ENCODE measurements around the gene PRKCH. TPM values are rescaled to one million over a fixed set of nuclear protein-coding genes. Genes with fewer than 3 reads are reported as not detected.

Gene PRKCH
- total RNA-seq, 1 experiment from 2014 or later, result 12.4 TPM

- peaks cover 30% of the 10 kb centered on the region for H3K36me3 Mint-ChIP-seq (ENCODE audit: insufficient read depth, unreplicated experiment)
- ChIA-PET CTCF (interaction anchor here (1.3 kb wide), 1 partner anchor 14 kb away, joined by 7 read pairs; no protein-coding TSS in a partner anchor), POLR2A (interaction anchor here (0.7 to 1.3 kb wide), 5 partner anchors 9 to 47 kb away, joined by 3 to 8 read pairs (median 3); no protein-coding TSS in a partner anchor)
- no peaks in the 10 kb centered on the region for H3K9me3 Mint-ChIP-seq (ENCODE audit: unreplicated experiment)
- no TSS peak for BruUV-seq (replicated peaks)
- no peak overlapping the region for H3K4me3 Mint-ChIP-seq (ENCODE audit: unreplicated experiment)
- peaks cover 4% of the 10 kb centered on the region for H3K4me1 Mint-ChIP-seq (ENCODE audit: insufficient read depth, unreplicated experiment)
- intact Hi-C loops (cut with micrococcal nuclease), result no loop called here
- no peaks in the 10 kb centered on the region for H3K27me3 Mint-ChIP-seq (ENCODE audit: insufficient read depth, unreplicated experiment)
- peak; percentile 91 for DNase-seq (ENCODE audit: unreplicated experiment)
- no peak overlapping the region for H3K27ac Mint-ChIP-seq (ENCODE audit: low read depth, unreplicated experiment)
- no peak for TF ChIP-seq CTCF (IDR thresholded peaks at IDR 0.05; ENCODE audit: unreplicated experiment)
Observed at GRCh38 chr14:61489932-61490331, 168.6 kb downstream of the PRKCH start.

GRCh38 chr14:61491224-61491623 lies 169.8 kb downstream of the PRKCH start:
- peaks cover 22% of the 10 kb centered on the region for H3K36me3 Mint-ChIP-seq (ENCODE audit: insufficient read depth, unreplicated experiment)
- TF ChIP-seq CTCF (IDR thresholded peaks at IDR 0.05; ENCODE audit: unreplicated experiment), result no peak
- H3K4me3 Mint-ChIP-seq (ENCODE audit: unreplicated experiment), result no peak overlapping the region
- peaks cover 4% of the 10 kb centered on the region for H3K4me1 Mint-ChIP-seq (ENCODE audit: insufficient read depth, unreplicated experiment)
- no peaks in the 10 kb centered on the region for H3K9me3 Mint-ChIP-seq (ENCODE audit: unreplicated experiment)
- DNase-seq (ENCODE audit: unreplicated experiment), result peak; percentile 53
- intact Hi-C loops (cut with micrococcal nuclease), result no loop called here
- CTCF ChIA-PET, result interaction anchor here (0.6 to 1.3 kb wide), 2 partner anchors 15 to 174 kb away, joined by 3 to 7 read pairs; no protein-coding TSS in a partner anchor
- H3K27ac Mint-ChIP-seq (ENCODE audit: low read depth, unreplicated experiment), result no peak overlapping the region
- POLR2A ChIA-PET, result interaction anchor here (1.0 kb wide), 1 partner anchor 21 kb away, joined by 4 read pairs; no protein-coding TSS in a partner anchor
- H3K27me3 Mint-ChIP-seq (ENCODE audit: insufficient read depth, unreplicated experiment), result no peaks in the 10 kb centered on the region
- no TSS peak for BruUV-seq (replicated peaks)

- POLR2A ChIA-PET, result interaction anchor here (1.0 to 2.6 kb wide), 2 partner anchors 11 to 21 kb away, joined by 4 to 11 read pairs; no protein-coding TSS in a partner anchor
- H3K27ac Mint-ChIP-seq (ENCODE audit: low read depth, unreplicated experiment), result no peak overlapping the region
- no TSS peak for BruUV-seq (replicated peaks)
- peaks cover 22% of the 10 kb centered on the region for H3K36me3 Mint-ChIP-seq (ENCODE audit: insufficient read depth, unreplicated experiment)
- intact Hi-C loops (cut with micrococcal nuclease), result no loop called here
- no peaks in the 10 kb centered on the region for H3K27me3 Mint-ChIP-seq (ENCODE audit: insufficient read depth, unreplicated experiment)
- no peak for DNase-seq (ENCODE audit: unreplicated experiment)
- CTCF ChIA-PET, result interaction anchor here (0.6 to 1.0 kb wide), 2 partner anchors 20 to 177 kb away, joined by 3 read pairs; no protein-coding TSS in a partner anchor
- TF ChIP-seq CTCF (IDR thresholded peaks at IDR 0.05; ENCODE audit: unreplicated experiment), result no peak
- H3K9me3 Mint-ChIP-seq (ENCODE audit: unreplicated experiment), result no peaks in the 10 kb centered on the region
- no peak overlapping the region for H3K4me3 Mint-ChIP-seq (ENCODE audit: unreplicated experiment)
- no peaks in the 10 kb centered on the region for H3K4me1 Mint-ChIP-seq (ENCODE audit: insufficient read depth, unreplicated experiment)
Observed at GRCh38 chr14:61491876-61492434, 170.6 kb downstream of the PRKCH start.

GRCh38 chr14:61492474-61492873 lies 171.1 kb downstream of the PRKCH start:
- DNase-seq (ENCODE audit: unreplicated experiment), result no peak
- no TSS peak for BruUV-seq (replicated peaks)
- intact Hi-C loops (cut with micrococcal nuclease), result no loop called here
- CTCF ChIA-PET, result interaction anchor here (0.6 to 1.0 kb wide), 3 partner anchors 19 to 177 kb away, joined by 3 read pairs; no protein-coding TSS in a partner anchor
- Mint-ChIP-seq H3K36me3 (ENCODE audit: insufficient read depth, unreplicated experiment) (peaks cover 17% of the 10 kb centered on the region), H3K27ac (ENCODE audit: low read depth, unreplicated experiment) (no peak overlapping the region), H3K27me3 (ENCODE audit: insufficient read depth, unreplicated experiment) (no peaks in the 10 kb centered on the region), H3K4me1 (ENCODE audit: insufficient read depth, unreplicated experiment) (no peaks in the 10 kb centered on the region), H3K4me3 (ENCODE audit: unreplicated experiment) (no peak overlapping the region), H3K9me3 (ENCODE audit: unreplicated experiment) (no peaks in the 10 kb centered on the region)
- no peak for TF ChIP-seq CTCF (IDR thresholded peaks at IDR 0.05; ENCODE audit: unreplicated experiment)
- POLR2A ChIA-PET, result interaction anchor here (0.7 to 2.6 kb wide), 3 partner anchors 10 to 203 kb away, joined by 3 to 11 read pairs (median 3); partner anchors contain the start of gene HIF1A

Measured in MCF 10A (cell line).